ENCODE data around the gene SAP25.
"Not testable (repeated sequence)": the region's sequence is repeated elsewhere in the genome, so short reads cannot be mapped to it uniquely, and the experiment has no call there.

The SAP25 gene

GRCh38 chr7:100575206-100575631 is 1.5 kb upstream of the SAP25 start:
- DNase-seq: no peak

- no peak for DNase-seq
Measured at GRCh38 chr7:100574362-100575205, 884 bp upstream of the SAP25 start.

GRCh38 chr7:100572949-100573675 is 588 bp downstream of the SAP25 start:
- no peak for DNase-seq

GRCh38 chr7:100572281-100572948 is 1.3 kb downstream of the SAP25 start:
- DNase-seq: no peak

- DNase-seq: no peak
Measured at GRCh38 chr7:100571829-100572116, 1.9 kb downstream of the SAP25 start.

- DNase-seq: no peak
Measured at GRCh38 chr7:100570954-100571828, 2.5 kb downstream of the SAP25 start.

- peak; percentile 44 for DNase-seq
Measured at GRCh38 chr7:100568896-100569844, 4.5 kb downstream of the SAP25 start.

- no peak for DNase-seq
Measured at GRCh38 chr7:100568176-100568895, 5.4 kb downstream of the SAP25 start.

GRCh38 chr7:100567751-100568175 is 5.9 kb downstream of the SAP25 start:
- no peak for DNase-seq

- DNase-seq: no peak
Measured at GRCh38 chr7:100567031-100567730, 6.5 kb downstream of the SAP25 start.

- DNase-seq: no peak
Measured at GRCh38 chr7:100566018-100566531, 7.6 kb downstream of the SAP25 start.

GRCh38 chr7:100565133-100565571 is 8.5 kb downstream of the SAP25 start:
- no peak for DNase-seq

GRCh38 chr7:100564405-100564804 is 9.3 kb downstream of the SAP25 start:
- not testable (repeated sequence) for DNase-seq

GRCh38 chr7:100563809-100564400 is 9.8 kb downstream of the SAP25 start:
- DNase-seq: no peak

GRCh38 chr7:100563100-100563564 is 10.6 kb downstream of the SAP25 start:
- DNase-seq: no peak

- DNase-seq: no peak
Measured at GRCh38 chr7:100562195-100563099, 11.3 kb downstream of the SAP25 start.

GRCh38 chr7:100561491-100562194 is 12.1 kb downstream of the SAP25 start:
- DNase-seq: no peak
